Measurements from ENCODE around the gene GIN1. TPM values are rescaled to one million over a fixed set of nuclear protein-coding genes. Genes with fewer than 3 reads are reported as not detected.

GIN1 gene
- total and polyA plus RNA-seq, 2 of the 4 experiments (the other 2 are of a cell fraction): 2.9 to 3.1 TPM

DNA sequence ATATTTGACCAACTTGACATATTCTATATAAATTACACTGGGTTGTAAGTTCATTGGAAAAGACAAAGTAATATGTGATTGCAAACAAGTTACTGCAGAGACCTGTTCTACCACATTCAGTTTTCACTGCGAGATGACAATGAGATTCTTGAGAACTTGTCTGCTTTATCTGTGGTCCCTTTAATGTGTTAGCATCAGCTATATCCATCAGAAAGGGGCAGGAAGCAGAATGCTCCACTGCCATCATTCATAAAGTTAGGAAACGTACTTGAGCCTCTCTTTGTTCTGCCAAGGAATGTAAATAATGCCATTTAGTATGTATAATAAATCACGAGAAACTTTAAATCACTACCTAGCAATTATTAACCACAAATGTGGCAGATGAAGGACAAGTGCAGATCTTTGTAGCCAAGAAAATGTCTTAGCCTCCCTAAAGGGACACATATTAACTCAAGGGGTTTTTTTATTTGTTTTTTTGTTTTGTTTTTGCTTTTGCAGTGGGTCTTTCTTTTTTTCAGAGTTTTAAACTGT lies 59.4 kb downstream of the GIN1 start:
- Histone ChIP-seq H3K79me1 (ENCODE audit: low read depth in 1 of 2, low read length in 2 of 2) (no peaks in the 10 kb centered on the region), H4K5ac (ENCODE audit: low read depth, low read length) (no peak overlapping the region), H3K9me1 (ENCODE audit: insufficient read depth, low read length) (no peaks in the 10 kb centered on the region), H4K8ac (ENCODE audit: low read depth in 2 of 2, low read length in 2 of 2) (no peak overlapping the region), H3K18ac (ENCODE audit: low read depth, low read length) (no peak overlapping the region), H3K4me1 (ENCODE audit: control insufficient read depth, insufficient read depth, low read length) (no peaks in the 10 kb centered on the region), H2BK15ac (ENCODE audit: low read depth, low read length) (no peak overlapping the region), H4K20me1 (ENCODE audit: insufficient read depth, low read length) (no peaks in the 10 kb centered on the region), H3K27me3 (ENCODE audit: control insufficient read depth, insufficient read depth, low read length) (no peaks in the 10 kb centered on the region), H3K27ac (ENCODE audit: insufficient read depth, low read length) (no peak overlapping the region), H3K36me3 (ENCODE audit: control insufficient read depth, insufficient read depth, low read length) (no peaks in the 10 kb centered on the region), H3K14ac (replicated peaks; ENCODE audit: low read depth, low read length) (no peak overlapping the region), H2BK5ac (ENCODE audit: low read depth, low read length, poor library complexity, severe bottlenecking) (no peak overlapping the region), H2AFZ (replicated peaks; ENCODE audit: low read length, poor library complexity) (no peak overlapping the region), H2BK120ac (ENCODE audit: low read depth, low read length) (no peak overlapping the region), H2BK20ac (ENCODE audit: low read depth, low read length) (no peak overlapping the region), H3K23ac (ENCODE audit: low read depth, low read length) (no peak overlapping the region), H3K4ac (ENCODE audit: low read depth, low read length) (no peak overlapping the region), H2AK5ac (ENCODE audit: low read depth, low read length) (no peak overlapping the region), H3K9me3 (ENCODE audit: control insufficient read depth, insufficient read depth, low read length) (no peaks in the 10 kb centered on the region), H3K9ac (ENCODE audit: low read depth, low read length) (no peak overlapping the region), H3K4me2 (ENCODE audit: low read depth, low read length) (no peak overlapping the region), H3K4me3 (ENCODE audit: insufficient read depth, low read depth, low read length) (no peak overlapping the region), H2AK9ac (replicated peaks; ENCODE audit: low read depth, low read length, poor library complexity) (no peak overlapping the region), H4K91ac (ENCODE audit: insufficient read depth, low read depth, low read length) (no peak overlapping the region), H3K56ac (ENCODE audit: extremely low read depth, insufficient read depth, low read length) (no peak overlapping the region)
- ChIA-PET POLR2A (ENCODE audit: unreplicated experiment) (no interaction called here), CTCF (no interaction called here)
- in situ Hi-C loops (cut with MboI; ENCODE audit: low sequenced_read_pairs): no loop called here
- intact Hi-C loops (cut with micrococcal nuclease): no loop called here
- DNase-seq (no peak), ATAC-seq (ENCODE audit: low read depth) (no peak)
- dilution Hi-C loops (cut with HindIII; ENCODE audit: low sequenced_read_pairs, unreplicated experiment): no loop called here
- TF ChIP-seq, protein P1, sequence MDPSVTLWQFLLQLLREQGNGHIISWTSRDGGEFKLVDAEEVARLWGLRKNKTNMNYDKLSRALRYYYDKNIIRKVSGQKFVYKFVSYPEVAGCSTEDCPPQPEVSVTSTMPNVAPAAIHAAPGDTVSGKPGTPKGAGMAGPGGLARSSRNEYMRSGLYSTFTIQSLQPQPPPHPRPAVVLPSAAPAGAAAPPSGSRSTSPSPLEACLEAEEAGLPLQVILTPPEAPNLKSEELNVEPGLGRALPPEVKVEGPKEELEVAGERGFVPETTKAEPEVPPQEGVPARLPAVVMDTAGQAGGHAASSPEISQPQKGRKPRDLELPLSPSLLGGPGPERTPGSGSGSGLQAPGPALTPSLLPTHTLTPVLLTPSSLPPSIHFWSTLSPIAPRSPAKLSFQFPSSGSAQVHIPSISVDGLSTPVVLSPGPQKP (IDR thresholded peaks at IDR 0.05; ENCODE audit: borderline replicate concordance, low read depth, low read length): no peak
- TF ChIP-seq MAZ (IDR thresholded peaks at IDR 0.05; ENCODE audit: borderline replicate concordance, low read depth, low read length) (no peak), SMC3 (IDR thresholded peaks at IDR 0.05; ENCODE audit: low read depth, low read length) (no peak), RCOR1 (IDR thresholded peaks at IDR 0.05; ENCODE audit: insufficient replicate concordance, low read length) (no peak), CHD1 (IDR thresholded peaks at IDR 0.05; ENCODE audit: low read depth, low read length) (no peak), BHLHE40 (IDR thresholded peaks at IDR 0.05; ENCODE audit: low read depth, low read length) (no peak)
- no TSS peak for BruUV-seq (replicated peaks)
- 33% methylated on average over 1 of the region's 3 CpGs; no CpG with 5 or more reads in 1 of the 2 experiments for WGBS, 2 experiments (ENCODE audit: extremely low coverage in 2 of 2, insufficient read length in 1 of 2)

Data from IMR-90 (cell line).